Stimulated activated CD4-positive, alpha-beta T cell treated with anti-CD3 and anti-CD28 coated beads, Interleukin-12 subunit alpha, Interleukin-12 subunit beta, amount 100 ng/mL, for 4 hours (primary cell): Measurements from ENCODE around the gene ZNF502.
"Not testable (repeated sequence)": the region's sequence is repeated elsewhere in the genome, so short reads cannot be mapped to it uniquely, and the experiment has no call there.

Experiments
- DNase-seq: peaks from one replicate; pipeline ENCODE4 v3.0.0-alpha.2; 2020

ZNF502 gene

GRCh38 chr3:44712455-44713075 lies at the start of gene ZNF502:
ZNF502 (plus strand) TSS chr3:44712660; CDS start chr3:44720262, 7,602 bp downstream.
- peak; percentile 60 for DNase-seq

DNA sequence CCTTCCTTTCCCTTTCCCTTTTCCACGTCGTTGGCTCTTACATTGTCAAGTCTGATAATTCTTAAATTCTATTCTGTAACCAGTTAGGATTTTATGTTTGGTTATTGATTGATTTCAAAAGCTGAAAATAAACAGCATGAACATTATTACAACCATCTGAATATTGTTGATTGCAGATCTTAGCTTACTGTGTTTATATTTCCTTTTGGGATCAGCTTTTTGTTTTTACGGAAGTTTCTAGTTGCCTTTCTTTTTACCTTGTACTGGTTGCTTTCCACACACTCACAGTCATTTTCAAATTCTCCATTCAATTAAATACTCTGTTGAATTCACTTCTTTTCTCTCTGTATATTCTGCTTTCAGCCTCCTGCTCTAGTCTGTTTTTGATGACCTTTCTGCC lies 47.3 kb upstream of the ZNF502 start:
- DNase-seq, result no peak

GRCh38 chr3:44666346-44666745 lies 46.1 kb upstream of the ZNF502 start:
- no peak for DNase-seq

DNA sequence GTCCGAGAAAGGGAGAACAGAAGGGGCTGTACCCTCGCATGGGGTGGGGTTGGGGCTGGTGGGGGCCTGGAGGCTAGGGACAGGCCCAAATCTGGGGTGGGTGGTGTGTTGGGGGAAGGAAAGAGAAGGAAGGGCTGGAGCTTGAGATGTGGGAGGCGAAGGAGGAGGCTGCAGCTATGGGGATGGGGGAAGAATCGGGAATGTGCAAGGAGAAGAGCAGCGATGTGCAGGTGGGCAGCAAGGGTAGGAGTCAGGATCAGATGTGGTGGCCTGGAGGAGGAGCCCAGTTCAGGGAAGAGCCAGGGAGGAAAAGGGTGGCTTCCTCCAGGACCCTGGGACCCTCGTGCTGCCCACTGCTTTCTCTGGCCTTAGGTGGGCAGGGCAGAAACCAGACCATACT lies 42.7 kb upstream of the ZNF502 start:
- no peak for DNase-seq

DNA sequence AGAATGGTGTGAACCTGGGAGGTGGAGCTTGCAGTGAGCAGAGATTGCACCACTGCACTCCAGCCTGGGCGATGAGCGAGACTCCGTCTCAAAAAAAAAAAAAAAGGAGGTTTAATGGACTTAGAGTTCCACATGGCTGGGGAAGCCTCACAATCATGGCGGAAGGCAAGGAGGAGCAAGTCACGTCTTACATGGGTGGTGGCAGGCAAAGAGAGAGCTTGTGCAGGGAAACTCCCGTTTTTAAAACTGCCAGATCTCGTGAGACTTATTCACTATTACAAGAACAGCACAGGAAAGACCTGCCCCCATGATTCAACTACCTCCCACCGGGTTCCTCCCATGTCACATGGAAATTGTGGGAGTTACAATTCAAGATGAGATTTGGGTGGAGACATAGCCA lies 39.0 kb upstream of the ZNF502 start:
- not testable (repeated sequence) for DNase-seq

DNA sequence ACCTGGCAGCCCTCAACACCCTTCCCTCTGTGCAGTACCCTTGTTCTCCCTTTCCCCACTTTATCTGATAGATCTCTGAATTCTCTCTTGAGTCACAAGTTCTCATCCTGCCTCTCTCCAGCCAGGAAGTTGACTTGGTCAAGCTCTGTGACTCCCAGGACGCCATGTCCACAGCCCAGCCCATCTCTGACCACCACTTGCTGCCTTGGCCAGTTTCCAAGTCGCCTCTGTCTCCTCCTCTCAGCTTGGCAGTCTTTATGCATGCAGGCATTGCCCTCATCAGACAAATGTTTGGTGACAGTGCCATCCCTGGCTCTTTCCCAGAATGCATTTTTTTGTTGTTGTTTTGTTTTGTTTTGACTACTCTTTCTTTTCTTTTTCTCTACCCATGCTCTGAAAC lies 38.2 kb upstream of the ZNF502 start:
- DNase-seq, result no peak

- DNase-seq, result no peak
Observed at GRCh38 chr3:44678480-44679116, 33.9 kb upstream of the ZNF502 start.

- DNase-seq, result no peak
Observed at GRCh38 chr3:44680921-44681455, 31.5 kb upstream of the ZNF502 start.

- no peak for DNase-seq
Observed at GRCh38 chr3:44682182-44682896, 30.1 kb upstream of the ZNF502 start.

DNA sequence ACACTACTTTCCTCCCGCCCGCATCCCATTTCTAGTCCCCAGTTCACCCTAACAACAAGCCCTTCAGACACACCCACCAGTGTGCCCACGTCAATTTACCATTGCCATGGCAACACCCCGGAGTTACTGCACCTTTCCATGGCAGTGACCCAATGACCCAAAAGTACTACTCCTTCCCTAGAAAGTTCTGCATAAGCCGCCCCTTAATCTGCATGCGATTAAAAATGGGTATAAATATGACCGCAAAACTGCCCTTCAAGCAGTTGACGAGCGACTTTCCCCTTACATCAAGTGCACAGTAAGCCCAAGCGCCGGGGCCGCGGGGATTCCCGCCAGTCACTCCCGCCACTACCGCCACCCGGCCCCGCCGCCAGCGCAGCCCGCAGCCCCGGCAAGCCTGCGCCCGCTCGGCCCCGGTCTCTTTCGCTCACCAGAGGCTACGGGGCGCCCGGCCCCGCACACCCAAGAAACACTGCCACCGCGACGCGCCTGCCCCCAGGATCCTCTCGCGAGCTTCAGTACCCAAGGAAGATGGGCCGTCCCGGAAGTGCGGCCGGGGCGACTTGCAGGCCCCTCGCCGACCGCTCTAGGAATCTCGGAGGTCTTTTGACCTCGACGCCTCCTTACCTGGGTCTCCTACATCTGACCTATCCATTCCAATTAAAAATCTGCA lies 27.2 kb upstream of the ZNF502 start:
- peak; percentile 55 for DNase-seq

GRCh38 chr3:44687898-44688297 lies 24.6 kb upstream of the ZNF502 start:
- no peak for DNase-seq

GRCh38 chr3:44721231-44722102 lies 9.0 kb downstream of the ZNF502 start:
- no peak for DNase-seq

GRCh38 chr3:44722103-44722401 lies 9.6 kb downstream of the ZNF502 start:
- no peak for DNase-seq

DNA sequence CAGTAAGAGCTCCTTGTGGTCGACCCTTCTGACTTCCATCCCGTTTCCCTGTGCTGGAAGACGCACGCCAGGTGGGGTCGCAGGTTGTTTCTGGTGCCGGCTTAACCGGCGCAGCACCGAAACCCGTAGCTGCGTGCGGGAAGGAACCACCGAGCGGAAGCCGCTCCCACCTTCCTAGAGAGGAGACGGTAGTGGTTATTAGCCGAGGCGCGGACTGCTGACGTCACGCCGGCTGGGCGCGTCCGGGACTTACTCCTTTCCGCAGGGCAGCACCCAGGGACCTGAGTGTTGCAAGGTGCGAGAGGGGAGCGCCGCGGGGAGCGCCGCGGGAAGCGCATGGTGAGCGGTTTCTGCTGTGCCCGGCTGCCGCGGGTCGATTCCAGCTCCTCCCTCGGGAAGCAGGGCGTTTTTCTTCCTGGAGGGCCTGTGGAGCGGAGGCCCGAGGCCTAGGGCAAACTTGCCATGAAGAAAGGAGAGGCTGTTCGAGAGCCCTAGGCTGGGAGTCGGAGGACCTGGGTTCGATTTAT lies 17.0 kb downstream of the ZNF502 start, which contains the start of gene ZNF501:
ZNF501 (plus strand) TSS at position 252 of the 527 bp plus-strand sequence. CDS start 4,787 bp downstream, outside the sequence.
- DNase-seq, result peak; percentile 82

DNA sequence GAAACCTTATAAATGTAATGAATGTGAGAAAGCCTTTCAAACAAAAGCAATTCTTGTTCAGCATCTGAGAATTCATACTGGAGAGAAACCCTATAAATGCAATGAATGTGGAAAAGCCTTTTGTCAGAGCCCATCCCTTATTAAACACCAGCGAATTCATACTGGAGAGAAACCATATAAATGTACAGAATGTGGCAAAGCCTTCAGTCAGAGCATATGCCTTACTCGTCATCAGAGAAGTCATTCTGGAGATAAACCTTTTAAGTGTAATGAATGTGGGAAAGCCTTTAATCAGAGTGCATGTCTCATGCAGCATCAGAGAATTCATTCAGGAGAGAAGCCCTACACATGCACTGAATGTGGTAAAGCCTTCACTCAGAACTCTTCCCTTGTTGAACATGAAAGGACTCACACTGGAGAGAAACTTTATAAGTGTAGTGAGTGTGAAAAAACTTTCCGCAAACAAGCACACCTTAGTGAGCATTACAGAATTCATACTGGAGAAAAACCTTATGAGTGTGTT lies 22.2 kb downstream of the ZNF502 start:
- no peak for DNase-seq

DNA sequence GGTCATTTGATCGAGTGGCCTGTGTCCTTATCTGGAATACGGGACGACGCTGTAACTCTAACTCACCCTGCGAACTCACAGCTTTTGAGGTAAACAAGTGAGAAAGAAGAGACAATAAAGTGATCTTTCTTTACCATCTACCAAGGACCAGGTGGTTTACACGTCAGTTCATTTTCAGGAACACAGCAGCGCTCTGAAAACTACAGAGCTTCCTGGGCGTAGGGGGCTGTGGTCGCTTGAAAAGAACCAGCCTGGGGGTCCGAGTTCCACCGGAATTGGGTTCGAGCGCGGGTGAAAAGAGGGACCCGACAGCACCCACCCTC lies 48.6 kb downstream of the ZNF502 start:
- no peak for DNase-seq

DNA sequence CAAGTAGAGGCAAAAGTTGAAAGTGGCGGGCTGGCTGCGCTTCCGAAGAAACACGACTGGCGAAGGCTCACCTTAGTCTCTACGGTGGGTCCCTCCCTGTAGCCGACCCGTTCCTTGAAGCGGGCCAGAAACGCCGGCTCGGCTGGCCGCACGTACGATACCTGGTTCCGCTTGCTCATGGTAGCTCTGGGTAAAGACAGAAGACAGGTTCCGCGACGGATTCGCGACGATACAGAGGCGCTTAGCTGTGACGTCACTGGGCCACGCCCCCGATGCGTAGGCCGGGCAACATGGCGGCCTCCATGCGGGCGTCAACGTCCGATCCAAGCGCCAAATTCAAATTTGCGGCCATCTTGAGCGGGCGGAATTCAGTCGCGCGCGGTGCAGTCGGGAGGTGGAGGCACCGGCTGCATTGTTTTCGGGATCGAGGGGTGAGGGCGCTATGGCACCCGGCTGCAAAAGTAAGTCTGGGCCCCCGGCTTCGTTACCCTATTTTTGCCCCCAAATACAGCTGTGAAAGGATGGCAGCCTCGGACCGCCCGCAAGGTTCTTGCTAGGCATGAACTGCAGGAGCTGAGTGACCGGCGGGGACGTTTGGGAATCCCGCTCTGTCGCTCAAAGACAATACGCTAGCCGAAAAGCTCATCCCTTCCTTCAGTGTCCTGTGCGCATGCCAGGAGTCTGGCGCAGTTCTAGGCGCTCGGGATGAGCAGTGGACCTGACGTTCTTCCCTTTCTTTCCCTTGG lies 49.1 kb downstream of the ZNF502 start, which contains the start of the genes KIAA1143 and KIF15:
KIAA1143 (minus strand) TSS at position 196 of the 746 bp plus-strand sequence; CDS start at position 179, 17 bp downstream.
KIF15 (plus strand) TSS at position 371 of the 746 bp plus-strand sequence; CDS start at position 443, 72 bp downstream.
- peak; percentile 99 for DNase-seq

GRCh38 chr3:44762170-44762677 lies 49.8 kb downstream of the ZNF502 start:
- DNase-seq, result no peak

- DNase-seq, result no peak
Observed at GRCh38 chr3:44762690-44763089, 50.2 kb downstream of the ZNF502 start.

- DNase-seq, result no peak
Observed at GRCh38 chr3:44764248-44764647, 51.8 kb downstream of the ZNF502 start.
